ENCODE measurements around the gene SEC24D. TPM values are rescaled to one million over a fixed set of nuclear protein-coding genes. Genes with fewer than 3 reads are reported as not detected.

Gene SEC24D
- total RNA-seq, 6 experiments from 2014 or later: 164 to 198 (median 183) TPM

DNA sequence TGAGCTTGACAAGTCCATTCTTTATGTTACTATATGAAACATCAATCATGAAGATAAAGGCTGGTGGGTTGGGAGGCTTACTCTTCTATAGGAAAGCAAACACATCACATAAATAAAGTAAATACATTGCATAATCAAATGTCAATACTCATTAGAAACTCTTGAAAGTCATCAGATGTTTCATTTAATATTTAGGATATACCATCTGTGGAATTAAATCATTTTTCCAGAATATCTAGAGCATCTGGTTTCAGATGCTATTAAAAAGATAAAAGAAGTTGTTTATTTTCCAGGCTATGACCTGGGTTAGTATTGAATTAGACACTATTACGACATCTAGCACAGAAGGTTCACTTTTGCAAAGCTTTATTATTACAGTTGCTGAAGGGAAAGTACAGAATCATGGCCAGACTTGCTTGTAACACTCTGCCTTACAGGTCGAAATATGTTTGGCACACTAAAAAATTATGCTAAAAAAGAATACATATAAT is 78.1 kb downstream of the SEC24D start:
- H3K4me1 Mint-ChIP-seq (ENCODE audit: low read depth): peaks cover 99% of the 10 kb centered on the region
- H3K27ac Mint-ChIP-seq: peak overlapping the region; percentile 55

DNA sequence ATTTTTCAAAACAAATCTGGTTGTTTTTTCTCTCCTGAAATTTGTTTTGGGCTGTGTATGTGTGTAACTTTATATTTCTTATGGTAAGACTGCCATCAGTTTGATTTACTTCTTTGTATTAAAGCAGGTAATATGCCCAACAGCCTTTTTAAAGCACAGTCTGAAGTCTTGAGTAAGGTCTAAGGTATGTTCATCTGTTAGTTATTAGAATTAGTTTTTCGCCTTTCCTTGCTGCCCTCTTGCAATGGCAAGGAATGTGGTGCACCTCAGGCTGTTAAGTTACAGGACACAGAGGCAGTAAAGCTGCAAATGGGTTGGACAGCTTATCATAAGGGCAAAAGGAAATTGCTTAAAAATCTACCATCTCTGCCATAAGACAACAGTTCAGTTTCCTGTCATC is 79.0 kb downstream of the SEC24D start:
- H3K4me1 Mint-ChIP-seq (ENCODE audit: low read depth): peaks cover 100% of the 10 kb centered on the region
- H3K27me3 Mint-ChIP-seq (ENCODE audit: insufficient read depth): peaks cover 1% of the 10 kb centered on the region; the same call in 1 of the 2 replicates
- no peaks in the 10 kb centered on the region for H3K9me3 Mint-ChIP-seq
- no peak overlapping the region for H3K4me3 Mint-ChIP-seq
- H3K36me3 Mint-ChIP-seq (ENCODE audit: low read depth): peaks cover 76% of the 10 kb centered on the region
- peak overlapping the region; percentile 48 for H3K27ac Mint-ChIP-seq
- DNase-seq: peak; percentile 24
- TF ChIP-seq, protein P1, sequence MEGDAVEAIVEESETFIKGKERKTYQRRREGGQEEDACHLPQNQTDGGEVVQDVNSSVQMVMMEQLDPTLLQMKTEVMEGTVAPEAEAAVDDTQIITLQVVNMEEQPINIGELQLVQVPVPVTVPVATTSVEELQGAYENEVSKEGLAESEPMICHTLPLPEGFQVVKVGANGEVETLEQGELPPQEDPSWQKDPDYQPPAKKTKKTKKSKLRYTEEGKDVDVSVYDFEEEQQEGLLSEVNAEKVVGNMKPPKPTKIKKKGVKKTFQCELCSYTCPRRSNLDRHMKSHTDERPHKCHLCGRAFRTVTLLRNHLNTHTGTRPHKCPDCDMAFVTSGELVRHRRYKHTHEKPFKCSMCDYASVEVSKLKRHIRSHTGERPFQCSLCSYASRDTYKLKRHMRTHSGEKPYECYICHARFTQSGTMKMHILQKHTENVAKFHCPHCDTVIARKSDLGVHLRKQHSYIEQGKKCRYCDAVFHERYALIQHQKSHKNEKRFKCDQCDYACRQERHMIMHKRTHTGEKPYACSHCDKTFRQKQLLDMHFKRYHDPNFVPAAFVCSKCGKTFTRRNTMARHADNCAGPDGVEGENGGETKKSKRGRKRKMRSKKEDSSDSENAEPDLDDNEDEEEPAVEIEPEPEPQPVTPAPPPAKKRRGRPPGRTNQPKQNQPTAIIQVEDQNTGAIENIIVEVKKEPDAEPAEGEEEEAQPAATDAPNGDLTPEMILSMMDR (IDR thresholded peaks at IDR 0.05): no peak

More for the DNA sequence above, 78.1 kb downstream of the SEC24D start:
- H3K4me3 Mint-ChIP-seq: no peak overlapping the region
- peaks cover under 1% of the 10 kb centered on the region; the same call in 1 of the 2 replicates for H3K27me3 Mint-ChIP-seq (ENCODE audit: insufficient read depth)
- DNase-seq: peak; percentile 37
- peaks cover 77% of the 10 kb centered on the region for H3K36me3 Mint-ChIP-seq (ENCODE audit: low read depth)
- H3K9me3 Mint-ChIP-seq: no peaks in the 10 kb centered on the region
- TF ChIP-seq, protein P1 (IDR thresholded peaks at IDR 0.05): no peak

DNA sequence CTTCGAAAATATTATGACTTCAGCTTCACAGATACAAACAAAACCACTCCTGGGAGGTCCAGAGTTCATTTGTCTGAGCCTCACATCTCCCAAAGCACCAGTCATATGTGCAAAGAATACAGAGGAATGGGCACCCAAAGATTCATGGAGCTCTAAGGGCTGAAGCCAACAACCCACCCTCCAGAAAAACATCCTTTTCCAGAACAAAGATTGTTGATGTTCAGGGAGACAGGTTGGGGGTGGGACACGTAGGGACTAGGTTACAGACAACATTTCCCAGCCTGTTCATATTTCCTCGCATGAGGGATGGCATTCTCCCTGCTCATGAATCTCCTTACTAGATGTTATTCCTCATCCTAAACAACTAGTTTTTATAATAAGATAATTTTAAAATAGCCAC is 79.5 kb downstream of the SEC24D start:
- peaks cover 100% of the 10 kb centered on the region for H3K4me1 Mint-ChIP-seq (ENCODE audit: low read depth)
- H3K36me3 Mint-ChIP-seq (ENCODE audit: low read depth): peaks cover 76% of the 10 kb centered on the region
- no peaks in the 10 kb centered on the region for H3K9me3 Mint-ChIP-seq
- H3K4me3 Mint-ChIP-seq: no peak overlapping the region
- peak overlapping the region; percentile 76 for H3K27ac Mint-ChIP-seq
- H3K27me3 Mint-ChIP-seq (ENCODE audit: insufficient read depth): peaks cover 1% of the 10 kb centered on the region; the same call in 1 of the 2 replicates
- DNase-seq: no peak
- TF ChIP-seq, protein P1 (IDR thresholded peaks at IDR 0.05): no peak

DNA sequence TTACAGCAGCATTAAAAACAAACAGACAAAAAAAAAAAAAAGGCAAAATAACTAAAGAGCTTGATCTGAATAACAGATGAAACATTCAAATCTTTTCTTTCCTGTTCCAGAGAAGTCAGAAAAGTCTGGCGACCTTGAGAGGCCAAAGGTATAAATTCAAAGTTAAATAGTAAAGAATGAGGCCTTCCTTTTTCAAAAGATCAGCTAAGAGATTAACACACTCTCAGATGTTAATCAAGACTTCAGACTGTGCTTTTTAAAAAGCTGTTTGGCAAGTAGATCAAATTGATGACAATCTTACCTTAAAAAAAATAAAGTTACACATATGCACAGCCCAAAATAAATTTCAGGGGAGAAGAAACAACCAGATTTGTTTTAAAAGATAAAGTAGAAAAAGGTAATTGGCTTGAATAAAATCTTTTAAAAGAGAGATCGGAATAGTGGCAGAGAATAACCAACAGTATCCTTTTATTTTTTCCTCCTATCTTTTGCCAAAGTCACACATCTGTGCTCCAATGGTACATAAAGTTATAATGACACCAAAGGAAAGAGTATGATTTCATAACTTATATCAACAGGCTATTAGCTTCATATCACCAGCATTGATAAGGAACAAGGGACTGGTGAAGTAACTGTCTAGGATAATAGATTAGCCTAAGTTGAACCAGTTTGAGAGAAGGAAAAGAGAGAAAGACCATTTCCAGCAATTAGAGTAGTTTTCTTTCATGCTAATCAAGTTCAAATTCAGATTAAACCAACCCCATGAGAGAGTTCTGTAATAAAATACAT is 80.3 kb downstream of the SEC24D start:
- Mint-ChIP-seq H3K4me1 (ENCODE audit: low read depth) (peaks cover 95% of the 10 kb centered on the region), H3K9me3 (no peaks in the 10 kb centered on the region), H3K27ac (peak overlapping the region; percentile 76), H3K36me3 (ENCODE audit: low read depth) (peaks cover 71% of the 10 kb centered on the region), H3K4me3 (no peak overlapping the region; the same call in 1 of the 2 replicates), H3K27me3 (ENCODE audit: insufficient read depth) (peaks cover 1% of the 10 kb centered on the region; the same call in 1 of the 2 replicates)
- no peak for DNase-seq
- TF ChIP-seq, protein P1 (IDR thresholded peaks at IDR 0.05): no peak

DNA sequence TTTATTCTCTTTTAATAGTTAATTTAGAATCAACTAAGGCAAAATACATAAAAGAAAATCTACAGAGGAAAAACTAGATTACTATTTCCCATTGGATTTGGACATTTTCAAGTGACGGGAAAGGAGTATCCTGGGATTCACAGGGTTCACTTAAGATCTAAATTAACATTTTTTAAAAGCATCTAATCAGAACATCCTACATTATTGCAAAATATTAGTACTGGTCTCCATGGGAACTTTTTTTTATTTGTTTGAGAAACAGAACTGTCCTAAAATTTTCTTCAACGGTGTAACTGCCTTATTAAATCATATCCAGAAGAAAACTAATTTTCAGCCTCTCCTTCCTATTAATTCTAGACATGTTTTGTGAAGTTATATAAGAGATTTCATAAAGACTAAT is 81.0 kb downstream of the SEC24D start:
- H3K4me1 Mint-ChIP-seq (ENCODE audit: low read depth): peaks cover 88% of the 10 kb centered on the region
- peak overlapping the region; percentile 76 for H3K27ac Mint-ChIP-seq

More for the DNA sequence above, 81.0 kb downstream of the SEC24D start:
- TF ChIP-seq, protein P1 (IDR thresholded peaks at IDR 0.05): no peak
- peaks cover 69% of the 10 kb centered on the region for H3K36me3 Mint-ChIP-seq (ENCODE audit: low read depth)
- no peak for DNase-seq
- no peaks in the 10 kb centered on the region for H3K9me3 Mint-ChIP-seq
- H3K4me3 Mint-ChIP-seq: no peak overlapping the region
- peaks cover 1% of the 10 kb centered on the region; the same call in 1 of the 2 replicates for H3K27me3 Mint-ChIP-seq (ENCODE audit: insufficient read depth)
